ENCODE measurements around the gene TPPP3. TPM values are rescaled to one million over a fixed set of nuclear protein-coding genes. Genes with fewer than 3 reads are reported as not detected.

TPPP3 gene
- total RNA-seq, 2 donors from 2014 or later: 0.64 to 0.73 TPM

DNA sequence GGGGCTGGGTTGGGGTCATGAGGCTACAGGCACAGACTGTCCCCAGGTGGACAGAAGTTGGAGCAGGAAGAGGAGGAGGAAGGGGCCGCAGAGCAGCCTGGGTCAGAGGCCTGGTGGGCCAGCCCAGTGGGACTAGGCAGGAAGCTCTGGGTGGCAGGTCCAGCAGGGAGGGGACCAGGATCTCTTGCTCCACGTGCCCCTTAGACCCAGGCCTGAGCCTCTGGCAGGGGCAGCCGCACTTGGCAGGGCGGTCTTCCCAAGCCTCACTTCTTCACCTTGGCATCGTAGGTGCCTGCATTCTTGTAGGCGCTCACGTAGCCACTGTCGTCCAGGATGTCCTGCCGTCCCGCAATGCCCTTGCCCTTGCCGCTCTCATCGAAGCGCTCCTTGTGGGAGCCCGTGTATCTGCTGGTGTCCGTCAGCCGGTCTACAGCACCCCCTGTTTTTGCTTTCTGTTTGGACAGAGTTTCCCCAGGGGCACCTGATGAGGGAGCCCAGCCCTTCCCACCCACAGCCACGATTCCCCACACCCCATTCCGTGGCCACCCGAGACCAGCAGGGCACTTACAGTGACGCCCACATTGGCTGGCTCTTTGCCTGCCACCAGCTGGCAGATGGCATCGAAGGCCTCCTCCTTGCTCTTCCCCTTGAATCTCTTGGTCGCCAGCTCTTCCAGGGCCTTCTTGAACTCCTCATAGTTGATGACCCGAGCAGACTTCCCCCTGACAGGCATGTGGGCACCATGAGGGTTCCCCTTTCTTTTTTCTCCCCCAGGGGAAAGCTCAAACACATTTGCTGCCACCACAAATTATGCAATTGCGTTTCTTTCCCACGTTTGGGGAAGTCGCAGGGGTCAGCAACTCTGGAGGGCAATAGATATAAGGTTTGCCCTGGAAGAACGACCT is 3.1 kb downstream of the TPPP3 start:
- Mint-ChIP-seq H3K36me3 (ENCODE audit: low read depth) (no peaks in the 10 kb centered on the region), H3K27me3 (ENCODE audit: insufficient read depth) (peaks cover 67% of the 10 kb centered on the region), H3K4me1 (peaks cover 3% of the 10 kb centered on the region), H3K9me3 (no peaks in the 10 kb centered on the region), H3K4me3 (no peak overlapping the region), H3K27ac (no peak overlapping the region)
- DNase-seq: no peak
- Histone ChIP-seq H3K27me3 (ENCODE audit: control insufficient read depth, insufficient read depth, low read length, poor library complexity, severe bottlenecking) (peaks cover 35% of the 10 kb centered on the region), H3K4me3 (ENCODE audit: low read length) (no peak overlapping the region), H3K4me1 (ENCODE audit: control insufficient read depth, insufficient read depth, low read length) (peaks cover 5% of the 10 kb centered on the region), H3K9me3 (ENCODE audit: control insufficient read depth, low read length) (no peaks in the 10 kb centered on the region), H3K9ac (ENCODE audit: extremely low read depth, low read length, poor library complexity, severe bottlenecking) (no peak overlapping the region), H3K36me3 (ENCODE audit: control insufficient read depth, insufficient read depth, low read length) (no peaks in the 10 kb centered on the region), H3K27ac (ENCODE audit: low read depth, low read length) (no peak overlapping the region)
- WGBS, 2 experiments (ENCODE audit: insufficient coverage in 1 of 2, insufficient read length in 1 of 2): 91% methylated on average over 24 to 27 of the region's 27 CpGs
- TF ChIP-seq, protein P1, sequence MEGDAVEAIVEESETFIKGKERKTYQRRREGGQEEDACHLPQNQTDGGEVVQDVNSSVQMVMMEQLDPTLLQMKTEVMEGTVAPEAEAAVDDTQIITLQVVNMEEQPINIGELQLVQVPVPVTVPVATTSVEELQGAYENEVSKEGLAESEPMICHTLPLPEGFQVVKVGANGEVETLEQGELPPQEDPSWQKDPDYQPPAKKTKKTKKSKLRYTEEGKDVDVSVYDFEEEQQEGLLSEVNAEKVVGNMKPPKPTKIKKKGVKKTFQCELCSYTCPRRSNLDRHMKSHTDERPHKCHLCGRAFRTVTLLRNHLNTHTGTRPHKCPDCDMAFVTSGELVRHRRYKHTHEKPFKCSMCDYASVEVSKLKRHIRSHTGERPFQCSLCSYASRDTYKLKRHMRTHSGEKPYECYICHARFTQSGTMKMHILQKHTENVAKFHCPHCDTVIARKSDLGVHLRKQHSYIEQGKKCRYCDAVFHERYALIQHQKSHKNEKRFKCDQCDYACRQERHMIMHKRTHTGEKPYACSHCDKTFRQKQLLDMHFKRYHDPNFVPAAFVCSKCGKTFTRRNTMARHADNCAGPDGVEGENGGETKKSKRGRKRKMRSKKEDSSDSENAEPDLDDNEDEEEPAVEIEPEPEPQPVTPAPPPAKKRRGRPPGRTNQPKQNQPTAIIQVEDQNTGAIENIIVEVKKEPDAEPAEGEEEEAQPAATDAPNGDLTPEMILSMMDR (conservative IDR thresholded peaks at IDR 0.05): no peak

DNA sequence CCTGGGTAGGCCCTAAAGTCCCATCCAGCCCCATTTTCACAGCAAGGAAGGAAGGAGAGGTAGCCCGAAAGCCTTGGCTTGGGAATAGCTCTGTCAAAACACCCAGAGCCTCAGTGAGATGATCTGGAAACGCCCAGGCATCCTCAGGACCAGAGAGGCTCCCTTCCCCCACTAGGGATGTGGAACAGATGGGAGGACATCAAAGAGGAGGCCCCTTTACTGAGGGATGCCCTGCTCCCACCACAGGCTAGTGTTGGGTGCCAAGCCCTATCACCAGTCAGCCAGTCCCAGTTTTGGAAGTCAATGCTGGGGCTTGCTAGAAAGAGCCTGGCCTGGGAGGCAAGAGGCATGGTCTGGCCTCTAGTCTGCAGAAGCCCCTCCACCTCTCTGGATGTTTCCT is 4.7 kb downstream of the TPPP3 start:
- no peak for DNase-seq
- peaks cover 5% of the 10 kb centered on the region for H3K4me1 ChIP-seq (ENCODE audit: control insufficient read depth, insufficient read depth, low read length)
- no peaks in the 10 kb centered on the region for H3K9me3 Mint-ChIP-seq
- no peak overlapping the region for H3K27ac ChIP-seq (ENCODE audit: low read depth, low read length)
- no peak overlapping the region for H3K4me3 Mint-ChIP-seq
- WGBS, 2 experiments (ENCODE audit: insufficient coverage in 1 of 2, insufficient read length in 1 of 2): 80% methylated on average over 1 to 2 of the region's 2 CpGs
- H3K9ac ChIP-seq (ENCODE audit: extremely low read depth, low read length, poor library complexity, severe bottlenecking): no peak overlapping the region
- H3K27me3 ChIP-seq (ENCODE audit: control insufficient read depth, insufficient read depth, low read length, poor library complexity, severe bottlenecking): peaks cover 19% of the 10 kb centered on the region
- H3K4me1 Mint-ChIP-seq: no peaks in the 10 kb centered on the region
- peaks cover 53% of the 10 kb centered on the region for H3K27me3 Mint-ChIP-seq (ENCODE audit: insufficient read depth)
- no peaks in the 10 kb centered on the region for H3K36me3 Mint-ChIP-seq (ENCODE audit: low read depth)
- H3K36me3 ChIP-seq (ENCODE audit: control insufficient read depth, insufficient read depth, low read length): no peaks in the 10 kb centered on the region
- no peaks in the 10 kb centered on the region for H3K9me3 ChIP-seq (ENCODE audit: control insufficient read depth, low read length)
- no peak overlapping the region for H3K4me3 ChIP-seq (ENCODE audit: low read length)
- H3K27ac Mint-ChIP-seq: no peak overlapping the region
- TF ChIP-seq, protein P1 (conservative IDR thresholded peaks at IDR 0.05): no peak

DNA sequence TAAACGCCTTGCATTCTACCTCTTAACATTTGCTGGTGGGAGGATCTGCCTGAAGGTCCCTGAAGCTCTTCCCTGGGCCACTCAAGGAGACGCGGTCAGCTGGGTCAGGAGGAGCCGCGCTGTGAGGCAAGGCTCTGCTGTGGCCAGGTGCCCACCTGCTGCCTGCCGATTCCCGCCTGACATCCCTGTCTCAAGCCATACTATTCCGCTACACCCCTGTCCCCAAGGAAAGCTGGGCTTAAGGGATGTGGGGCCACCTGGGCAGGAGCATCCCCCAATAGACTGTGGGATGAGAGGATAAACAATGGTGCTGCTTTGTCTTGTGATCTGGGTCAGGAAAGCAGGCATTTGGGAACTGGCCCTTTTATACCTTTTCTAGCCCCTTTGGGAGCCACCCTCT is 5.1 kb downstream of the TPPP3 start:
- peaks cover 50% of the 10 kb centered on the region for H3K27me3 Mint-ChIP-seq (ENCODE audit: insufficient read depth)

More for the DNA sequence above, 5.1 kb downstream of the TPPP3 start:
- Mint-ChIP-seq H3K27ac (no peak overlapping the region), H3K4me3 (no peak overlapping the region), H3K36me3 (ENCODE audit: low read depth) (no peaks in the 10 kb centered on the region), H3K9me3 (no peaks in the 10 kb centered on the region), H3K4me1 (no peaks in the 10 kb centered on the region)
- Histone ChIP-seq H3K4me3 (ENCODE audit: low read length) (no peak overlapping the region), H3K4me1 (ENCODE audit: control insufficient read depth, insufficient read depth, low read length) (peaks cover 5% of the 10 kb centered on the region), H3K27ac (ENCODE audit: low read depth, low read length) (no peak overlapping the region), H3K27me3 (ENCODE audit: control insufficient read depth, insufficient read depth, low read length, poor library complexity, severe bottlenecking) (peaks cover 15% of the 10 kb centered on the region), H3K9ac (ENCODE audit: extremely low read depth, low read length, poor library complexity, severe bottlenecking) (no peak overlapping the region), H3K36me3 (ENCODE audit: control insufficient read depth, insufficient read depth, low read length) (no peaks in the 10 kb centered on the region), H3K9me3 (ENCODE audit: control insufficient read depth, low read length) (no peaks in the 10 kb centered on the region)
- TF ChIP-seq, protein P1 (conservative IDR thresholded peaks at IDR 0.05): no peak
- WGBS, 2 experiments (ENCODE audit: insufficient coverage in 1 of 2, insufficient read length in 1 of 2): 93 to 96% methylated on average over 5 to 8 of the region's 8 CpGs
- no peak for DNase-seq

Measured in endodermal cell (in vitro differentiated cells).